Brain microvascular endothelial cell (primary cell): ENCODE measurements around the gene ANO4.

Source experiments
- DNase-seq: peaks from one replicate; pipeline ENCODE4 v3.0.0-alpha.2; 2020
- H3K27ac ChIP-seq: fragments of 250-450 bp; sonication (Bioruptor Pico); 2 replicates; pipeline ENCODE4 v1.5.1; 2020; ENCODE audit warnings: mild to moderate bottlenecking, moderate library complexity
- H3K27me3 ChIP-seq: fragments of 250-450 bp; sonication (Bioruptor Pico); replicated peaks from 2 replicates; pipeline ENCODE4 v1.5.1; 2020; ENCODE audit warnings: mild to moderate bottlenecking
- H3K36me3 ChIP-seq: fragments of 250-450 bp; sonication (Bioruptor Pico); replicated peaks from 2 replicates; pipeline ENCODE4 v1.5.1; 2020; ENCODE audit warnings: mild to moderate bottlenecking
- H3K4me3 ChIP-seq: 2 replicates; pipeline ENCODE4 v1.5.1; 2011; ENCODE audit warnings: low read depth, mild to moderate bottlenecking, control low read depth, low read length, moderate library complexity
- CTCF ChIP-seq: IDR thresholded peaks from 2 replicates; pipeline ENCODE4 v1.5.1; 2011; ENCODE audit warnings: low read depth, mild to moderate bottlenecking, moderate library complexity, low read length, control low read depth, inconsistent platforms; ENCODE audit errors: missing control alignments
- in situ Hi-C: cut with HindIII; loops from 2 replicates; pipeline ENCODE4 v1.10.0; 2017; ENCODE audit warnings: low sequenced_read_pairs, low pct_ligation_motif_present

Gene ANO4

DNA sequence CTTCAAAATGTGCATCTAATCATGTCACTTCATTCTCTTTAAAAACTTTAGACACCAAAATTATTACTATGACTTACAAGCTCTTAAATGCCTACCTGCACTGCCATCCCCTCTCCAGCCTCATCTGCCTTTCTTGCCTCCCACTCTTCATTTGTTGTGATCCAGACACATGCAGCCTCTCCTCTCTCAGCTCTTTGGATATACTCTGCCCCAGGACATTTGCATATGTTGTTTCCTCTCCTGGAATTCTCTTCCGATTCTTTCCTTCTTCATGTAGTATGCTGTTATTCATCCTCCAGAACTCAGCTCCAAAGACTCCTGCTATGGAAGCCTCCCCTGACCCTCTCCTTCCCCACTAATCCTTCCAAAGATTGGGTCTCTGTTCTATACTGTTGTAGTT is 197.6 kb downstream of the ANO4 start:
- in situ Hi-C loops = no loop called here
- Histone ChIP-seq H3K27me3 (no peaks in the 10 kb centered on the region), H3K36me3 (no peaks in the 10 kb centered on the region), H3K4me3 (no peak overlapping the region), H3K27ac (no peak overlapping the region)
- no peak for DNase-seq
- no peak for TF ChIP-seq CTCF

DNA sequence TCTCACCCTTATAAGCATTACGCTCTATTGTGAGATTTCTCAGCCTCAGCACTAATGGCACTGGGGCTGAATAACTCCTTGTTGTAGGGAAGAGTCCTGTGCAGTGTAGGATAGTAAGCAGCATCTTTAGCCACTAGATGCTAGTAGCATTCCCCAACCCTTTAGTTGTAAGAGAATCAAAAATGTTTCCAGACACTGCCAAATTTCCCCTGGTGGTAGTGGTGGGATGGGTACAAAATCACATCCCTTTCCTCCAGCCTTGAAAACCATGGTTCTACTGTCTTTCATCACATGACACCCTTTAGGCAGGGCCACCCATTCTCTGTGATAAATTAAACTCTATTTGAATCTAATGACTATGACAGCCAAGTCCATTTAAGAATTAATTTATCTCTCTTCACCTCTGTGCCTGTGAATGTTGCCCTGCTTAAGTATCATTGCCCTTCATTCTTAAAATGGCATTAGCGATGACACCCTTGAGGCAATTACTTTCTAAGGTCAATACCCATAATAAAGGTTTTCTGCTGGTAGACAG is 199.4 kb downstream of the ANO4 start:
- Histone ChIP-seq H3K27ac (no peak overlapping the region), H3K36me3 (no peaks in the 10 kb centered on the region), H3K4me3 (no peak overlapping the region), H3K27me3 (no peaks in the 10 kb centered on the region)
- in situ Hi-C loops = no loop called here
- peak; percentile 11 for TF ChIP-seq CTCF
- no peak for DNase-seq

- H3K36me3 ChIP-seq = no peaks in the 10 kb centered on the region
- peak; percentile 6 for DNase-seq
- in situ Hi-C loops = no loop called here
- H3K27me3 ChIP-seq = no peaks in the 10 kb centered on the region
- TF ChIP-seq CTCF = no peak
- no peak overlapping the region for H3K4me3 ChIP-seq
- H3K27ac ChIP-seq = no peak overlapping the region
These were observed 200.6 kb downstream of the ANO4 start for GRCh38 chr12:100995201-100995600.

GRCh38 chr12:100995771-100996170 is 201.2 kb downstream of the ANO4 start:
- no peaks in the 10 kb centered on the region for H3K27me3 ChIP-seq
- H3K4me3 ChIP-seq = no peak overlapping the region
- no peak for DNase-seq
- TF ChIP-seq CTCF = no peak
- H3K27ac ChIP-seq = no peak overlapping the region
- no peaks in the 10 kb centered on the region for H3K36me3 ChIP-seq
- in situ Hi-C loops = no loop called here

- no peak for DNase-seq
- in situ Hi-C loops = no loop called here
- no peak for TF ChIP-seq CTCF
These were observed 207.1 kb downstream of the ANO4 start for GRCh38 chr12:101001669-101002068.

GRCh38 chr12:101002696-101003419 is 208.3 kb downstream of the ANO4 start:
- in situ Hi-C loops = no loop called here
- no peak overlapping the region for H3K4me3 ChIP-seq
- H3K27me3 ChIP-seq = no peaks in the 10 kb centered on the region
- no peaks in the 10 kb centered on the region for H3K36me3 ChIP-seq
- H3K27ac ChIP-seq = no peak overlapping the region
- no peak for DNase-seq
- no peak for TF ChIP-seq CTCF

More at GRCh38 chr12:101001669-101002068, 207.1 kb downstream of the ANO4 start:
- Histone ChIP-seq H3K36me3 (no peaks in the 10 kb centered on the region), H3K27me3 (no peaks in the 10 kb centered on the region), H3K4me3 (no peak overlapping the region), H3K27ac (no peak overlapping the region)
